OCI-LY3 (cell line): Measurements from ENCODE around the gene TAF1B.

Experiments used
- H2AFZ ChIP-seq: fragments of 200-600, 300-600 bp; shearing (Covaris generic); 2 replicates; pipeline ENCODE4 v1.6.0; 2014; ENCODE audit warnings: antibody characterized with exemption, low read depth, low read length
- H3K27ac ChIP-seq: fragments of 200-600, 300-600 bp; sonication (generic); 2 replicates; pipeline ENCODE4 v1.5.1; 2014; ENCODE audit warnings: mild to moderate bottlenecking, low read length, moderate library complexity, mixed read lengths
- H3K27me3 ChIP-seq: fragments of 200-600, 300-600 bp; sonication (generic); 2 replicates; pipeline ENCODE4 v1.6.1; 2014; ENCODE audit warnings: low read depth, low read length, mixed read lengths
- H3K36me3 ChIP-seq: fragments of 200-600, 300-600 bp; sonication (generic); replicated peaks from 2 replicates; pipeline ENCODE3; 2014; ENCODE audit warnings: low read depth, low read length, mixed read lengths
- H3K4me1 ChIP-seq: fragments of 300-600, 200-600 bp; sonication (generic); 2 replicates; pipeline ENCODE4 v1.6.1; 2014; ENCODE audit warnings: low read length, mixed read lengths
- H3K4me2 ChIP-seq: fragments of 200-600, 300-600 bp; sonication (generic); 2 replicates; pipeline ENCODE4 v1.6.1; 2014; ENCODE audit warnings: low read length, mixed read lengths
- H3K4me3 ChIP-seq: fragments of 300-600, 200-600 bp; sonication (generic); 2 replicates; pipeline ENCODE4 v1.5.1; 2014; ENCODE audit warnings: antibody characterized with exemption, mild to moderate bottlenecking, low read length, moderate library complexity
- H3K79me2 ChIP-seq: fragments of 300-600, 200-600 bp; shearing (Covaris generic); 2 replicates; pipeline ENCODE4 v1.6.1; 2014; ENCODE audit warnings: mild to moderate bottlenecking, low read length, mixed read lengths
- H3K9ac ChIP-seq: fragments of 300-600, 200-600 bp; shearing (Covaris generic); 2 replicates; pipeline ENCODE4 v1.6.0; 2014; ENCODE audit warnings: mild to moderate bottlenecking, low read length, moderate library complexity
- H3K9me3 ChIP-seq: fragments of 200-600, 300-600 bp; shearing (Covaris generic); 2 replicates; pipeline ENCODE4 v1.6.1; 2014; ENCODE audit warnings: low read length, mixed read lengths; ENCODE audit not compliant: insufficient read depth
- H4K20me1 ChIP-seq: fragments of 200-600, 300-600 bp; sonication (generic); 2 replicates; pipeline ENCODE4 v1.6.1; 2016; ENCODE audit warnings: low read length, mixed read lengths; ENCODE audit not compliant: insufficient read depth
- CTCF ChIP-seq: fragments of 200-600, 300-600 bp; sonication (generic); IDR thresholded peaks from 2 replicates; pipeline ENCODE4 v1.5.1; 2014; ENCODE audit warnings: antibody characterized with exemption, low read length, low read depth
- EZH2phosphoT487 ChIP-seq: fragments of 200-600 bp; shearing (Covaris generic); IDR thresholded peaks from 2 replicates; pipeline ENCODE4 v1.6.1; 2018; ENCODE audit warnings: antibody characterized with exemption, mixed run types, low read depth

Gene TAF1B

GRCh38 chr2:9807555-9808305, 35.5 kb upstream of the TAF1B start:
- Histone ChIP-seq H3K36me3 (no peaks in the 10 kb centered on the region), H3K9ac (no peak overlapping the region), H3K9me3 (no peaks in the 10 kb centered on the region), H4K20me1 (no peaks in the 10 kb centered on the region), H3K4me3 (no peak overlapping the region), H3K4me2 (no peak overlapping the region), H3K27ac (no peak overlapping the region), H3K4me1 (peaks cover 6% of the 10 kb centered on the region), H3K79me2 (no peaks in the 10 kb centered on the region), H3K27me3 (peaks cover 7% of the 10 kb centered on the region), H2AFZ (no peak overlapping the region)
- TF ChIP-seq EZH2phosphoT487, result no peak
- TF ChIP-seq CTCF, result no peak

GRCh38 chr2:9808334-9809063, 34.8 kb upstream of the TAF1B start:
- H3K27ac ChIP-seq, result no peak overlapping the region
- no peak overlapping the region for H2AFZ ChIP-seq
- no peak overlapping the region for H3K4me2 ChIP-seq
- H3K4me1 ChIP-seq, result peaks cover 9% of the 10 kb centered on the region
- H3K36me3 ChIP-seq, result no peaks in the 10 kb centered on the region
- H3K27me3 ChIP-seq, result peaks cover 7% of the 10 kb centered on the region
- no peaks in the 10 kb centered on the region for H3K79me2 ChIP-seq
- no peaks in the 10 kb centered on the region for H3K9me3 ChIP-seq
- no peak overlapping the region for H3K4me3 ChIP-seq
- TF ChIP-seq EZH2phosphoT487 (no peak), CTCF (no peak)
- no peak overlapping the region for H3K9ac ChIP-seq
- no peaks in the 10 kb centered on the region for H4K20me1 ChIP-seq

GRCh38 chr2:9809064-9809356, 34.3 kb upstream of the TAF1B start:
- no peak overlapping the region for H3K4me3 ChIP-seq
- H3K27me3 ChIP-seq, result peaks cover 7% of the 10 kb centered on the region
- peaks cover 14% of the 10 kb centered on the region for H3K4me1 ChIP-seq
- no peaks in the 10 kb centered on the region for H3K9me3 ChIP-seq
- no peak overlapping the region for H3K4me2 ChIP-seq
- no peaks in the 10 kb centered on the region for H4K20me1 ChIP-seq
- no peak overlapping the region for H2AFZ ChIP-seq
- H3K9ac ChIP-seq, result no peak overlapping the region
- no peak for TF ChIP-seq CTCF
- TF ChIP-seq EZH2phosphoT487, result no peak
- no peaks in the 10 kb centered on the region for H3K36me3 ChIP-seq
- no peak overlapping the region for H3K27ac ChIP-seq
- no peaks in the 10 kb centered on the region for H3K79me2 ChIP-seq

- Histone ChIP-seq H3K4me1 (peaks cover 16% of the 10 kb centered on the region), H3K27me3 (peaks cover 7% of the 10 kb centered on the region), H3K9ac (no peak overlapping the region), H2AFZ (no peak overlapping the region), H3K79me2 (no peaks in the 10 kb centered on the region), H3K36me3 (no peaks in the 10 kb centered on the region), H4K20me1 (no peaks in the 10 kb centered on the region), H3K27ac (no peak overlapping the region), H3K4me3 (no peak overlapping the region), H3K9me3 (no peaks in the 10 kb centered on the region), H3K4me2 (no peak overlapping the region)
- no peak for TF ChIP-seq CTCF
- TF ChIP-seq EZH2phosphoT487, result no peak
Observed at GRCh38 chr2:9809448-9810088, 33.7 kb upstream of the TAF1B start.
